Hindlimb muscle (tissue), 1 donor: Measurements from ENCODE around the gene ZNF624. TPM values are rescaled to one million over a fixed set of nuclear protein-coding genes. Genes with fewer than 3 reads are reported as not detected.

Source experiments
- DNase-seq: peaks from one replicate; pipeline ENCODE4 v3.0.0-alpha.2; 2013
- polyA plus RNA-seq: library from polyadenylated mRNA; unstranded; fragments of 120-200 nt; gene quantifications from one replicate; pipeline ENCODE4 v1.2.1, GENCODE V29; 2013; ENCODE audit not compliant: insufficient read length

ZNF624 gene
- polyA plus RNA-seq, 1 donor, result 6.4 TPM

DNA sequence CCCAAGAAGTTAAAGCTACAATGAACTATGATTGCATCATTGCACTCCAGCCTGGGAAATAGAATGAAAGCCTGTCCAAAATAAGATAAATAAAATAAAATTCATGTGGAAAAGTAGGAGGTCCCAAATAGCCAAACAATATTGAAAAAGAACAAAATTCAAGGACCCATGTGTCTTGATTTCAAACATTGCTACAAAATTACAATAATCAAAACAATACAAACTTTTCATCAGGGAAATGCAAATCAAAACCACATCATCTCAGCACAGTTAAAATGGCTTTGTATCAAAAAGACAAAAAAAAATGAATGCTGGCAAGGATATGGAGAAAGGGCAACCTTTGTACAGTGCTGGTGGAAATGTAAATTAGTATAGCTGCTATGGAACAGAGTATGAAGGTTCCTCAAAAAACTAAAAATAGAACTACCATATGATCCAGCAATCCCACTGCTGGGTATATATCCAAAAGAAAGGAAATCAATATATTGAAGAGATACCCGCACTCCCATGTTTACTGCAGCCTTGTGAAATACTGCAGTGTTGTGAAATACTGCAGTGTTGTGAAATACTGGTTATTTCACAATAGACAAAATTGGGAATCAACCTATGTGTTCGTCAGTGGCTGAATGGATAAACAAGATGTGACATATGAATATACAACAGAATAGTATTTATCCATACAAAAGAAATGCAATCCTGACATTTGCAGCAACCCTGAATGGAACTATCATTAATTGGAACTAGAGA lies 60.1 kb downstream of the ZNF624 start:
- DNase-seq, result no peak

DNA sequence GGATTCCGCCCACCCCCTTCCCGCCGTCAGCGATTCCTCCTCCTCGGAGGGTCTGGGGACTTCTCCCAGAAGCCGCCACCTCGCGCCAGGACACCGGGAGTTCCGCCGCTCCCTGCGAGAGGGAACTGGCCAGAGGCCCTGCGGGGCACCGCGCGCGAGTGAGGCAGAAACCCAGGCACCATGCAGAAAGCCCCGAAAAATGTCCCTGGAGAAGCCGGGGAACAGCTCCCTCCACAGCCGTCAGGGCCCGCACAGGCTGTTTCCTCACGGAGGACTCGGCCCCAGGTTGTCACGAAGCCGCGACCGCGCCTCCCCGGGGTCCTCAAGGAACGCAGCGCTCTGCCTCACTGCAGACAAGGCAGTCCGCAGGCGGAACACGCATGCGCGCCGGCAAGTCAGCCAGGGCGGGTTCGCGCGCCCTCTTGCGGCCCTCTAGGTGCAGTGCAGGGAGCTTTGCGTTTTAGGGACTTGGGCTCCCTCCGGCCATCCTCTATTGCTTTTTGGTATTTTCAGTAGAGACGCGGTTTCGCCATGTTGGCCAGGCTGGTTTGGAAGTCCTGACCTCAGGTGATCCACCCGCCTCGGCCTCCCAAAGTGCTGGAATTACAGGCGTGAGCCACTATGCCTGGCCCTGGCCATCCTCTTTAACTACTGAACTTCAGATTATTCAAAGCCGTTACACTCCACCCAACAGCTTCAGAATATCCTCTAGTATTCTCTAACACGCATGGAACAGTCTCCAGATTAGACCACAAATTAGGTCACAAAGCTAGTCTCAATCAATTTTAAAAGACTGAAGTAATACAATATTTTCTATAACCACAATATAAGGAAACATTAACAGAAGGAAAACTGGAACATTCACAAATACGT lies 64.3 kb downstream of the ZNF624 start:
- peak; percentile 89 for DNase-seq

DNA sequence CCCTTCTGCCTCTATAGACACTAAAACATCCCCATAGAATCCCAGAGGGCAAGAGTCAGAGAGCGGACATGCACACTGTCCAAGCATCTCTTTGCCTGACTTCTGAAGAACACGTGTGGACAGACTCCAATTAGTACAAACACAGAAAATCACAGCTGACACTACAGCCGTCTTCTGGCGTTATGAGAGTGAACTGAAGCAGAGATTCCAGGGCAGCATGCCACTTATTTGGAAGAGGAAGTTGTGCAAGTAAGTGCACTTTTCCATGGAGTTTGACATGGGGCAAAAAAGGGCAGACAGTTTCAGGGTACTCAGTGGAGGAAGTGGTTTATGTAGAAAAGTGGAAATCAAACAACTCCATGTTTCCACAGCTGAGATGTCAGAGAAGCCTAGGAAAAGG lies 67.9 kb downstream of the ZNF624 start:
- DNase-seq, result peak; percentile 26

DNA sequence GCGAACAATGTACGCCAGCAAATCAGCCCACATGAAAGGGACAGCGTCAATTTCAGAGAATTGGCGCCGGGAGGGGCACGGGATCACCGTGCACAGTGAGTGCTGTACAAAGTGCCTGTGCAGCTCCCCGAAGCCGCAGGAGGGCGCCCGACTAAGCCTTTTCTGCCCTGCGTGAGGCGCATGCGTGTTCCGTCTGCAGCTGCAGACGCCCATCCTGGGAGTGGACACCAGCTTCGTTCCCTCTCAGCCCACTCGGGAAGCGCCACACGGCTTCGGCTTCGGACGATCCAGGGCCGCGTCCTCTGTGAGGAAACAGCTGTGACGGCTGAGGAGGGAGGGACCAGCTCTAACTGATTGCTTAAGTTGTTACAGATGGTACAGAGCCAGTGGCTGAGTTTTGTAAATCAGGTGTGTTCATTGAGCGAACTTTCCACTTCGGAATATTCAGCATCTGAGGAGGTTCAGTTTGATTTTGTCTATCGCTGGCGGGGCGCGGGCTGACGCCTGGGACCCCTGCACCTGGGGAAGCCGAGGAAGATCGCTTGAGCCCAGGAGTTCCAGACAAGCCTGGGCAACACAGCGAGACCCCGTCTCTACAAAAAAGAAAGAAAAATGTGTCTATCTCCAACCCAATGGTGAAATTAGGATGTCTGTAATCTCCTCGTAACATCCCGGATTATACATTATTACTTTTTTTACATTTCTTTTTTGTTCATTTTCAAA lies 69.2 kb downstream of the ZNF624 start:
- peak; percentile 93 for DNase-seq

DNA sequence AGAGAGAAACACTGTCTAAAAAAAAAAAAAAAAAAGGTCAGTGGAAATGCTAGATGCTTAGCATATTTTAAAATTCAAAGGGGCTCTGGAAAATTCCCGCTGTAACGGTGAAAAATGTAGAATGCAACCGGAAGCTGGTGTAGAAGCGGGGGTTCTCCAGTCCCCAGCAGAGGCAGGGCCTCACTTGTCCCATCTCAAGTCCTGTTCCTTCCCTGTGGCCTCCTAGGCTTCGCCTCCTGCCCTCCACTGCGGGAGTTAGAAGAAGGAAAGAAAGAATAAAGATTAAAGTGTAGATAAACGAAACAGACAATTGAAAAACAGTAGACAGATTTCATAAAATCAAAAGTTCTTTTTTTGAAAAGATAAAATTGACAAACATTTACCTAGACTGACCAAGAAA lies 69.9 kb downstream of the ZNF624 start:
- DNase-seq, result no peak

DNA sequence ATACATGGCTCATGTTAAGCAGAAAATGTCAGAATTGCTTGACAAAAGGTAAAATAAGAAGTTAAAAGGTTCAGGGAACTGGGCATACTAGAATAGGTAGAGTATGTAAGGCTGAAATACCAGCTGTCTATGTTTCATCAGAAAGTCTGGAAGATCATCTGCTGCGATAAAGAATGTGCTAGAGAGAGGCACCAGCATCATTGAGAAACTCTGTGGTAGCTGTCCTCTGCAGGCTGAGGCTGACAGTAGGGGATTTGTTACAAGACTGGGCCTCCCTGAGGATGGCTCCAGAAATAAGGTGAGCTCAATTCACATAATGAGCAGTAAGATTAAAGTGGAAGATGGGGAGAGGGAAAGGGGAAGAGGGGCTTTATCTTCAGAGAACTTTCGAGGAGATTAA lies 80.2 kb downstream of the ZNF624 start:
- no peak for DNase-seq

Other genes with a start within 250 kb of the ZNF624 start
- gene TRPV2, start 238.3 kb downstream of the ZNF624 start, polyA plus RNA-seq, result 4.6 TPM
- 5.8 TPM for gene LRRC75A, start 161.7 kb downstream of the ZNF624 start, polyA plus RNA-seq
- gene ZNF287, start 84.6 kb downstream of the ZNF624 start, polyA plus RNA-seq, result 4.9 TPM
- 3.8 TPM for gene CCDC144A, start 36.4 kb upstream of the ZNF624 start, polyA plus RNA-seq